ENCODE measurements around the gene CDH23. TPM values are rescaled to one million over a fixed set of nuclear protein-coding genes. Genes with fewer than 3 reads are reported as not detected.
A peak's percentile ranks its signal among the peaks of the same experiment; 100 is the strongest.

CDH23 gene
- total RNA-seq, 2 donors from 2014 or later = 3.9 to 4.4 TPM

DNA sequence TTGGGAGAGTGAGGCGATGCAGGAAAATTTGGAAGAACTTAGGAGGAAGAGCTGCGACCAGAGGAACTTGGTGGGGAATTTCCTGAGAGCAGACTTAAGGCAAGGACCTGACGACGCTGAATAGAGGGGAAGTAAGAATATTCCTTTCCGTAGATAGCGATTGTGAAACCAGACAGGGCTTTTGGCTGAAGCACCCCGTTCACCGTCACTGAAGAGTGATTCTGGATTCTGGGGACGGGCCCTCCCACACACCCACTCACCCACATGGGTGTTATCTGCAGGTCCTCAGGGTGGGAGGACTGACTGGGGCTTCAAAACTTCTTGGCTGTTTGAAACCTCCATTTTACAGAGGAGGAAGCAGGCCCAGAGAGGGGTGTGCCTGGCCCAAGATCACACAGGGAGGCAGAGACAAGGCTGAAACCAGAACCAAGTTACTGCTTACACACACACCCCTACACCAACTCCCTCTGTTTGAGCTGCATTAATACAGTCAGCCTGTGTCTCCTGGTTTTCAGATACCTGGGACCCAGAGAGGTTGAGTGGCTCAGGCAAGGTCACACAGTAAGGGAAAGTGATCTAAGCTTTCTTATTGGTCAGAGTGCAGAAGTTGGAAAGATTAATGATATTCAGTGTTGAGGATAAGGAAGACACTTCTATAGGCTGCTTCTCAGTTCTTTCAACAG, 37.2 kb upstream of the CDH23 start:
- DNase-seq (ENCODE audit: low spot score) = peak; percentile 75
- H3K36me3 ChIP-seq = peaks cover 8% of the 10 kb centered on the region
- TF ChIP-seq, protein P1, sequence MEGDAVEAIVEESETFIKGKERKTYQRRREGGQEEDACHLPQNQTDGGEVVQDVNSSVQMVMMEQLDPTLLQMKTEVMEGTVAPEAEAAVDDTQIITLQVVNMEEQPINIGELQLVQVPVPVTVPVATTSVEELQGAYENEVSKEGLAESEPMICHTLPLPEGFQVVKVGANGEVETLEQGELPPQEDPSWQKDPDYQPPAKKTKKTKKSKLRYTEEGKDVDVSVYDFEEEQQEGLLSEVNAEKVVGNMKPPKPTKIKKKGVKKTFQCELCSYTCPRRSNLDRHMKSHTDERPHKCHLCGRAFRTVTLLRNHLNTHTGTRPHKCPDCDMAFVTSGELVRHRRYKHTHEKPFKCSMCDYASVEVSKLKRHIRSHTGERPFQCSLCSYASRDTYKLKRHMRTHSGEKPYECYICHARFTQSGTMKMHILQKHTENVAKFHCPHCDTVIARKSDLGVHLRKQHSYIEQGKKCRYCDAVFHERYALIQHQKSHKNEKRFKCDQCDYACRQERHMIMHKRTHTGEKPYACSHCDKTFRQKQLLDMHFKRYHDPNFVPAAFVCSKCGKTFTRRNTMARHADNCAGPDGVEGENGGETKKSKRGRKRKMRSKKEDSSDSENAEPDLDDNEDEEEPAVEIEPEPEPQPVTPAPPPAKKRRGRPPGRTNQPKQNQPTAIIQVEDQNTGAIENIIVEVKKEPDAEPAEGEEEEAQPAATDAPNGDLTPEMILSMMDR (IDR thresholded peaks at IDR 0.05) = no peak
- H3K4me3 ChIP-seq = no peak overlapping the region
- peak overlapping the region in 1 of 2 donors; percentile 56 for H3K27ac ChIP-seq
- peaks cover 0 to 7% of the 10 kb centered on the region in 2 donors for H3K4me1 ChIP-seq
- H3K9me3 ChIP-seq = no peaks in the 10 kb centered on the region
- H3K27me3 ChIP-seq = no peaks in the 10 kb centered on the region

DNA sequence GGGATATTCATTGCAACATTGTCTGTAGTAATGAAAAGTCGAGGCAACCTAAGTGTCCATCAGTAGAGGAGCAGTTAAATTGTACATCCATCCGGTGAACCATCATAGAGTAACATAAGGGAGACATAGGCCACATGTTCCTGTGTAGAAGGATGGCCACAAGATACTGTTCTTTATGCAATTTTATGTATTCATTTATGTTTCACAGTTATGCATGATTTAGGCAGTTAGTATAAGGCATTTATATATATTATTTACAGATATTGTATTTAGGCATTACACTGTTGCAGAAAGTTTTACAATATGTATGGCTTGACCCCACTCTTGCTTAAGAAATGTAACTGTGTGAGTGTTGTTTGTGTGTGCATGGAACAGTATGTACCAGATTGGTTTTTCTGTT, 36.0 kb upstream of the CDH23 start:
- TF ChIP-seq, protein P1 (IDR thresholded peaks at IDR 0.05) = no peak
- Histone ChIP-seq H3K36me3 (peaks cover 8% of the 10 kb centered on the region), H3K9me3 (no peaks in the 10 kb centered on the region), H3K4me1 (peaks cover 0 to 7% of the 10 kb centered on the region in 2 donors), H3K27ac (no peak overlapping the region), H3K27me3 (no peaks in the 10 kb centered on the region), H3K4me3 (no peak overlapping the region)
- DNase-seq (ENCODE audit: low spot score) = no peak

DNA sequence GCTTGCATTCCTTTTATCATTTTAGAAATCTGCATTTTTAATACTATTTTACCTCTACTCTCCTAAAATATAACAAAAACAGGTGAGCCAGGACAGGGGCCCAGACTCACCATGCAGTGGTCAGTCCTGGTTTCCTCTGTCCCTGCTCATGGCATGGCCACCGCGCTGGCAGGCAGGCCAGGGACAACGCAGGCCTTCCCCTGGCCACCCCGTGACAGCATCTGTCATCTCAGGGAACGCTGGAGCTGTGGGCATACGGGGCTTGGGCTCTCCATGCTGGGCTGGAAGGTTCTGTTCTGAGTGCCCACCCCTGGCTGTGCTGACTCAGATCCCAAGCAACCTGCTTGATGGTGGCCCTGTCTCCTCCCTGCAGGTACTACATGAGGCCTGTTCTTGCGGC, 35.1 kb upstream of the CDH23 start:
- H3K36me3 ChIP-seq = peaks cover 2% of the 10 kb centered on the region

DNA sequence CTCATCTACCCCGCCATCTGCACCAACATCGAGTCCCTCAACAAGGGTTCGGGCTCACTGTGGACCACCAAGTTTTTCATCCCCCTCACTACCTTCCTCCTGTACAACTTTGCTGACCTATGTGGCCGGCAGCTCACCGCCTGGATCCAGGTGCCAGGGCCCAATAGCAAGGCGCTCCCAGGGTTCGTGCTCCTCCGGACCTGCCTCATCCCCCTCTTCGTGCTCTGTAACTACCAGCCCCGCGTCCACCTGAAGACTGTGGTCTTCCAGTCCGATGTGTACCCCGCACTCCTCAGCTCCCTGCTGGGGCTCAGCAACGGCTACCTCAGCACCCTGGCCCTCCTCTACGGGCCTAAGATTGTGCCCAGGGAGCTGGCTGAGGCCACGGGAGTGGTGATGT, 34.6 kb upstream of the CDH23 start:
- no peak for DNase-seq (ENCODE audit: low spot score)
- TF ChIP-seq, protein P1 (IDR thresholded peaks at IDR 0.05) = no peak
- Histone ChIP-seq H3K27me3 (no peaks in the 10 kb centered on the region), H3K4me3 (no peak overlapping the region), H3K27ac (no peak overlapping the region), H3K4me1 (peaks cover 0 to 7% of the 10 kb centered on the region in 2 donors), H3K36me3 (no peaks in the 10 kb centered on the region), H3K9me3 (no peaks in the 10 kb centered on the region)

More for the DNA sequence above, 35.1 kb upstream of the CDH23 start:
- peaks cover 0 to 7% of the 10 kb centered on the region in 2 donors for H3K4me1 ChIP-seq
- no peak for DNase-seq (ENCODE audit: low spot score)
- H3K27me3 ChIP-seq = no peaks in the 10 kb centered on the region
- H3K27ac ChIP-seq = no peak overlapping the region
- H3K9me3 ChIP-seq = no peaks in the 10 kb centered on the region
- H3K4me3 ChIP-seq = no peak overlapping the region
- TF ChIP-seq, protein P1 (IDR thresholded peaks at IDR 0.05) = no peak

DNA sequence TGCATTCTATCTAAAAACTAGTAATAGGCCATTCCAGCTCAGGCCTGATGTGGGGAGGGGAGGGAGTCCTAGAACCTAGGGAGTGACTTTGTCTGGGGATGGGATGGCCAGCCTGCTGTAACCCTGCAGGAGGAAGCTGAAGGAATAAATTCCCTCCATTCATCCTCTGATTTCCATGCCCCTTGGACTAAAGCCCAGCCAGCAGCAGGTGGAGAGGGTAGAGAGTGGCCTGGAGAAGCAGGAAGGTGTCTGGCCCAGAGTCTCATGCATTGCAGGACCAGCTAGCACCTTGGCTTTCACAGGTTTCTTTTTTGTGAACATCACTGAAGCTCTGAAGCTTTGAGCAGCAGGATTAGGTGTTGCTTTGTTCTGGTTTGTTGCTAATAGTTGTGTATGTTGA, 32.8 kb upstream of the CDH23 start:
- TF ChIP-seq, protein P1 (IDR thresholded peaks at IDR 0.05) = no peak
- Histone ChIP-seq H3K9me3 (no peaks in the 10 kb centered on the region), H3K27ac (no peak overlapping the region), H3K27me3 (no peaks in the 10 kb centered on the region), H3K36me3 (no peaks in the 10 kb centered on the region), H3K4me1 (no peaks in the 10 kb centered on the region), H3K4me3 (no peak overlapping the region)
- DNase-seq (ENCODE audit: low spot score) = no peak

DNA sequence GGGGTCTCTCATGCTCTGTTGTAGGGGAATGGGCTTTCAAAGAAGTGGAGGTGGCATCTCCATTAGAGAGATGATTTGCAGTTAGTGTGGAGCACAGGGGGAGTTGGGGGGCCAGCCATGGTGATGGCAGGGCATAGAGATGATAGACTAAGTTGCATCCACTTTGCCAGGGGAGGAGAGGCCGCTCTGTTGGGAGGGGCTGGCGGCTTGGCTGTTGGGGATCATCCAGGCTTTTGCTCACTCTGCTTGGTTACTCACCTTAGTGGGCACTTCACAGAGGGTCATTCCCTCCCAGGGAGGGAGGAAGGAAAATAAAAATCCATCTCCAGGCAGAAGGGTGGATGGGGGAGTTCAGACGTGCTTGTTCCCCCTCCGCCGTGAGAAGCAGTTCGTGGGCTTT, 31.4 kb upstream of the CDH23 start:
- Histone ChIP-seq H3K27me3 (no peaks in the 10 kb centered on the region), H3K9me3 (no peaks in the 10 kb centered on the region), H3K36me3 (no peaks in the 10 kb centered on the region), H3K27ac (no peak overlapping the region), H3K4me3 (no peak overlapping the region), H3K4me1 (no peaks in the 10 kb centered on the region)
- TF ChIP-seq, protein P1 (IDR thresholded peaks at IDR 0.05) = no peak
- no peak for DNase-seq (ENCODE audit: low spot score)

Measured in right atrium auricular region (tissue), 2 donors.